Stimulated activated CD8-positive, alpha-beta memory T cell treated with anti-CD3 and anti-CD28 coated beads, Interleukin-7, amount 100 ng/mL, for 4 hours (primary cell): ENCODE data around the gene ZNF768.
"Not testable (repeated sequence)": the region's sequence is repeated elsewhere in the genome, so short reads cannot be mapped to it uniquely, and the experiment has no call there.

ENCODE experiments used
- DNase-seq, 2 donors: peaks; one replicate each; pipeline ENCODE4 v3.0.0-alpha.2; 2020; ENCODE audit warnings: low read depth in 2 of 2

The ZNF768 gene

GRCh38 chr16:30510376-30510938, 15.9 kb downstream of the ZNF768 start:
- no peak for DNase-seq

DNA sequence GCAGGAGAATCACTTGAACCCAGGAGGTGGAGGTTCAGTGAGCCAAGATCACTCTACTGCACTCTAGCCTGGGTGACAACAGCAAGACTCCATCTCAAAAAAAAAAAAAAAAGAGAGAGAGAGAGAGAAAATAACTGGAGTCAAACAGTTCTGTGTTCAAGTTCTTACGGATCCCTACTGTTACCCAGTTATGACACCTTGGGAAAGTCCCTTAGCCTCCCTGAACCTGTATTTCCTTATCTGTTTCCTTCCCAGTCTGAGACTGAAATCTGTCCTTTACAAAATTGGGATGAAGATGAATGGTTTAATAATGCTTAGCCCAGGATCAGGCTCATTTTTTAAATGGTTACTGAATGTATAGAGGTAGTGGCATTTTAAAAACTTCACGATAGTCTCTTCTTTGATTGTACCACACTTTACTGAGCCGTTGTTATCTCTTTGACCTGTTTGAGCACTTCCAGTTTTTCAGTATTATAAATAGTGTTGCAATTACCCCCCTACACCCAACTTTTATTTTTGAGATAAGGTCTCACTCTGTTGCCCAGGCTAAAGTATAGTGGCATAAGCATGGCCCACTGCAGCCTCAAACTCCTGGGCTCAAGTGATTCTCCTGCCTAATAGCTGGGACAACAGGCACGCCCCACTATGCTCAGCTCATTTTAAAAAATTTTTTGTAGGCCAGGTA, 17.1 kb downstream of the ZNF768 start:
- DNase-seq = no peak

DNA sequence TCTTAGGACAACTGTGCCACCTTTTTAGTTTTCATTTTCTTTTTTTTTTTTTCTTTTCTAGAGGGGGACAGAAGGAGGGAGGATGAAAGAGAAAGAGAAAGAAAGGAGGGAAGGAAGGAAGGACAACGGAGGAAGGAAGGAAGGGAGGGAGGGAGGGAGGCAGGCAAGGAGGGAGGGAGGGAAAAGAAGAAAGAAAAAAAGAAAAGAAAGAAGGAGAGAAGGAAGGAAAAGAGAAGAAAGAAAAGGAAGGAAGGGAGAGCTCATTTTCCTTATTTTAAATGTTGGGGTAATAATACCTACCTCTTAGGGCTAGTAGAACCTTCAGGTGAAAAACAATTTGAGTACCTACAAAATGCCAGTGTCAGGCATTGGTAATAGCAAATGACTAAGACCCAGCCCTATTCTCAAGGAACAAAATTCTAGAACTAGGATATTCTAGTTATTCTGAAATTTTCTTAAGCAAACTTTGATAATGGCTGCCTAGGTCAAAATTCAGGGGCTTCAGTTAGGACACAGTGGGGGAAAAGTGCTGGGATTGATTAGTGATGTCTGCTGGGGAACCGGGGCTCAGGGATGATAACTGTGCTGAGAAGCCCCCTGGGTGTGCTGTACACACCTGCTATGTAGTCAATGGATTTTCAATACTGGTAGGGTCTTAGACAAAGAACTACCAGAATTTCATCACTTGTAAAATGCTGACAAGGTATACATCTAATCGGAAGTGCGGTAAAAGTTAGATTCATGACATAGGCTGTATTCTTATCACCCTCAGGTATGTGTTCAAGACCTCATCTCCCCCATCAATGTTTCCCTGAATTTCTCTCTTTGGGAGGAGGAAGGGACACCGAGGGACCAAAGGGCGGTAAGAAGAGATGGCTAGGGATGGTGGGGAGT, 22.7 kb downstream of the ZNF768 start:
- no peak for DNase-seq

DNA sequence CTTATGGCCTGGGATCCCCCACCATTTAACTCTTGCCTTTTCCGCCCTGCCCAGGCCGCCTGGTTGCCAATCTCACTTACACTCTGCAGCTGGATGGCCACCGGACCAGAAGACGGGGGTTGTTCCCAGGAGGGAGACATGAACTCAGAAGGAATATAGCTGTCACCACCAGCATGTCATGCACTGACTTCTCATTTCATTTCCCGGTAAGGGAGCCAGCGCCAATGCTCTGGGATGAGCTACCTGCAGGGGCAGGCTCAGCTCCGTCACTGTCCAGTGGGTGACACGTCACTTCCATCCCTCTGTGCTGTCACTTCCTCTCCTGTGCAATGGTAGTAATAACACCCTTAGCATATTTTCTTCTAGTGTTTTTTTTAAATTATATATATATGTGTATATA, 27.1 kb downstream of the ZNF768 start:
- no peak for DNase-seq

- DNase-seq = no peak
Measured at GRCh38 chr16:30494709-30495108, 31.7 kb downstream of the ZNF768 start.

DNA sequence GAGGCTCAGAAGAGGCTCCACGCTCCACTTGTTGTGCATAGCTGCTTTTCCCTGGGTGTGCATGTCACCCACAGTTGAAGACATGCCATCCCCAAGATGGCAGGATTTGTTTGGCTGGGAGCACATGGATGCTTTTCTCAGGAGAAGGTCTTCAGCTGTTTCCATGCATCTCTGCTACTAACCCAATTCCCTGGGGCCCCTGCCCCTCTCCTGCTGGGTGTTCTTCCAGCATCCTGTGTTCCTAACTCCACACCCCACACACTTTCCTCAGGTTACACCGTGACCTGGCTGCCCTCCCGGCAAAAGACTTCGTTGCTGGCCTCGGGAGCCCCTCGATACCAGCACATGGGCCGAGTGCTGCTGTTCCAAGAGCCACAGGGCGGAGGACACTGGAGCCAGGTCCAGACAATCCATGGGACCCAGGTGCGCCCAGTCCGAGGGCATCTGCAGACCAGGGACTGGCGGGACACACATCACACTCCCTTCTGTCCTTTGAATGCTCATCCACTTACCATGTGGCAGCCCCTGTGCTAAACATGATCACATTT, 32.4 kb downstream of the ZNF768 start:
- no peak for DNase-seq

DNA sequence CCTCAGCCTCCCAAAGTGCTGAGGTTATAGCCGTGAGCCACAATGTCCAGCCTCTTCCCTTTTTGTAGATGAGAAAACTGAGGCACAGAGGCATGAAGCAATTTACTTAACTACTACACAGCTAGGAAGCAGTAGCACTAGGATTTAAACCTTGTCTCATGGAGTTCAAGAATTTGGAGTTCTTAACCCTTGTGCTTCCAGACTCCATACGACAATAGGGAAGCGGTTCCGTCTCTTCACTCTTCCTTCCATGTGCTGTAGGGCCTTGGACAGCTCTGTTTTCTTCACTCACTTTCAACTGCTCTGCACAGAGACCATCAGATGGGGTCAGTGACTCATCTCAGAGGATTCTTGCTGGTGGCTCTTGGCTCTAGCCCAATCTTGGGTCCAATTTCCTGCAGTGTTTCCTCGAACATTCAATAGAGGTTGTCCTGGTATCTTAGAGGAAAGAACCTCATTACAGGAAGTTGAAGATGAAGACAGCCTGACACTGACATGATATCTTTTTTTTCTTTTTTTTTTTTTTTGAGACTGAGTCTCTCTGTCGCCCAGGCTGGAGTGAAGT, 34.5 kb downstream of the ZNF768 start:
- no peak for DNase-seq

- no peak for DNase-seq
Measured at GRCh38 chr16:30491229-30491628, 35.1 kb downstream of the ZNF768 start.

GRCh38 chr16:30490210-30490609, 36.2 kb downstream of the ZNF768 start:
- no peak for DNase-seq

- no peak for DNase-seq
Measured at GRCh38 chr16:30488764-30489605, 37.4 kb downstream of the ZNF768 start.

GRCh38 chr16:30485818-30486436, 40.4 kb downstream of the ZNF768 start:
- DNase-seq = no peak

DNA sequence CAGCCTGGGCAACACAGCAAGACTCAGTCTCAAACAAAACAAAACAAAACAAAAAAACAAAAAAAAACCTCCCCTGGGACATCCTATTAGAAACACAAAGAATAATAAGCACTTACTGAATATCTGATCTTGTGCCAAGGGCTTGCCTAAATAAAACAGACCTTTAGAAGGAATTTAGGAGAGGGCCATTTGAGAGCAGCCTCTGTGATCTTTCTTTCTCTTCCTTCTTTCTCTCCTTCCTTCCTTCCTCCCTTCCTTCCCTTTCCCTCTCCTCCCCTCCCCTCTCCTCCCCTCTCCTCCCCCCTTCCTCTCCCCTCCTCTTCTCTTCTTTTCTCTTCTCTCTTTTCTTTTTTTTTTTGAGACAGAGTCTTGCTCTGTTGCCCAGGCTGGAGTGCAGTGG, 41.5 kb downstream of the ZNF768 start:
- DNase-seq = no peak

DNA sequence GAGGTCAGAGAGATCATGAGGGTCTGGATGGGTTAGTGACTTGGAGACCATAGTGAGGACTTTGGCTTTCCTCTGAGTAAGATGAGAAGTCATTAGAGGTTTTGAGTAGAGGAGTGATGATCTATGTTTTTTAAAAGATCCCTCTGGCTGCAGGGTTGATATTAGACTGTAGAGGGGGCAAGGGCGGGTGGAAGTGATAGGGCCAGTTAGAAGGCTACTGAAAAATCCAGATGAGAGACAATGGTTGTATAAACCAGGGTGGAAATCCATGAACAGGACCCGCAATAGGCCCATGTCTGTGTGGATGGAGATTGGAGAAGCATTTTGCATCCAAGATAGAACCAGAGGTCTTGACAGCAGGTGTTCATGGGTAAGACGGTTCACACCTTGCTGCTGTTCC, 44.0 kb downstream of the ZNF768 start:
- no peak for DNase-seq

GRCh38 chr16:30481381-30481780, 45.0 kb downstream of the ZNF768 start:
- DNase-seq = no peak

GRCh38 chr16:30478766-30479478, 47.4 kb downstream of the ZNF768 start:
- DNase-seq = no peak

- not testable (repeated sequence) for DNase-seq
Measured at GRCh38 chr16:30477773-30478172, 48.6 kb downstream of the ZNF768 start.

DNA sequence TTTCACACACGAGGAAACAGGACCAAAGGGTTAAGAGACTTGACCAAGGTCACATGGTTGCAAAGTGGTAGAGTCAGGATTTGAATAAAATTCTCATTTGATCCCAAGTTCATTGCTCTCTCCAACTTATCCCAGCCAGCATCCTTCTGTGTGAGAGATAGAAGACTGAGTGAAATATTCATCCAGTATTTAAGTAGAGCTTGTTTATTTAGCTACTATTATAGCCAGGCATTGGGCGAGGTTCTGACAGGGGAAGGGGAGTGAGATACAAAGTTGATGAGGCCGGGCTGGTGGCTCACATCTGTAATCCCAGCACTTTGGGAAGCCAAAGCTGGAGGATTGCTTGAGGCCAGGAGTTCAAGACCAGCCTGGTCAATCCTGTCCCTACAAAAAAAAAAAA, 49.4 kb downstream of the ZNF768 start:
- no peak for DNase-seq

DNA sequence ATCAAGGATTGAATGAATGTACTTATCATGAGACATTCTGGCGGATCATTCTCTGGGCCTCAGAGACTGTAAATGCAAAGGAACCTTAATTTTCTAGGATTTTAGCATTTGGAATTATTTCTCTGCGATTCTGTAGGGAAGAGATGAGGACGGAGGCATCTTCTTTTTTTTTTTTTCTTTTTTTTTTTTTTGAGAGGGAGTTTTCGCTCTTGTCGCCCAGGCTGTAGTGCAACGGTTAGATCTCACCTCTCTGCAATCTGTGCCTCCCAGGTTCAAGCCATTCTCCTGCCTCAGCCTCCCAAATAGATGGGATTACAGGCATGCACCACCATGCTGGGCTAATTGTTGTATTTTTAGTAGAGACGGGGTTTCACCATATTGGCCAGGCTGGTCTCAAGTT, 51.7 kb downstream of the ZNF768 start:
- DNase-seq = no peak

GRCh38 chr16:30474074-30474452, 52.3 kb downstream of the ZNF768 start:
- no peak for DNase-seq
